Psoas muscle (tissue), 8 donors: Measurements from ENCODE around the gene MICAL3. TPM values are rescaled to one million over a fixed set of nuclear protein-coding genes. Genes with fewer than 3 reads are reported as not detected.

Experiments used
- ATAC-seq, 4 donors: fragments of 200-7000 bp; cut with Tn5 transposase; one replicate each; pipeline ENCODE4 v1.9.1; 2020; ENCODE audit warnings: moderate library complexity in 3 of 4, mild to moderate bottlenecking in 2 of 4
- DNase-seq, 2 donors: peaks; one replicate each; pipeline ENCODE4 v3.0.0-alpha.2; 2020
- H3K27ac ChIP-seq: fragments of 200-600 bp; one replicate; pipeline ENCODE4 v1.8.0; 2022
- H3K27me3 ChIP-seq, 3 donors: fragments of 200-600 bp in 1 of 3; one replicate each; pipeline versions ENCODE4 v1.6.1 to v1.8.0; 2013 to 2022; ENCODE audit warnings: low read length in 2 of 3, mild to moderate bottlenecking in 2 of 3, moderate library complexity in 1 of 3; ENCODE audit not compliant: insufficient read depth in 3 of 3
- H3K36me3 ChIP-seq, 2 donors: fragments of 200-600 bp in 1 of 2; one replicate each; pipeline versions ENCODE4 v1.6.1 to v1.8.0; 2013 to 2022; ENCODE audit warnings: low read depth in 1 of 2, mild to moderate bottlenecking in 1 of 2, moderate library complexity in 1 of 2; ENCODE audit not compliant: insufficient read depth in 1 of 2
- H3K4me1 ChIP-seq: fragments of 200-600 bp; one replicate; pipeline ENCODE4 v1.8.0; 2022
- H3K4me3 ChIP-seq: fragments of 200-600 bp; one replicate; pipeline ENCODE4 v1.8.0; 2022; ENCODE audit warnings: mild to moderate bottlenecking
- H3K9me3 ChIP-seq: fragments of 200-600 bp; one replicate; pipeline ENCODE4 v1.8.0; 2022
- WGBS, 3 donors: extraction: QIAGEN DNeasy Blood & Tissue Kit; methylation state at CpG; one replicate each; pipeline versions ENCODE4 v1.1.6 to v1.1.7; 2013; 5-methylcytosine and 5-hydroxymethylcytosine counted together
- intact Hi-C, 2 donors: fragments of 100-400 bp; cut with DNase I; formaldehyde crosslinking; loops; one replicate each; pipeline versions ENCODE4 v1.11.0 to v1.14.2; 2022
- polyA plus RNA-seq, 3 donors: library from polyadenylated mRNA; stranded (reverse); fragments of 200-250 nt; gene quantifications; one replicate each; pipeline ENCODE4 v1.2.3, GENCODE V29; 2013
- total RNA-seq, 4 donors: library from RNA; stranded (reverse); fragmentation: NEBNext Ultra II Directional in 2 of 4; extraction: Animal tissue kit (Norgen Biotek cat#: 25700) in 2 of 4; gene quantifications; one replicate each; pipeline versions ENCODE4 v1.2.1 to v1.2.4, GENCODE V29; 2021 to 2023
- TF ChIP-seq, protein P1 (sequence below): fragments of 200-600 bp; IDR thresholded peaks from one replicate; pipeline ENCODE4 v1.8.0; 2022; ENCODE audit warnings: antibody characterized with exemption
- donor health status: healthy with polysubstance abuse.
- donor health status: DM: no; HTN: no; CAD: no; lungs with moderate emphysema.
- donor health status: Bipolar disorder and iron deficiency.
- donor health status: healthy.
- donor health status: DM: yes; HTN: yes; CAD: no.
- donor health status: DM: no; HTN: no; CAD: no.
- donor health status: DM: no; HTN: no; CAD: no.
- donor health status: DM: yes; HTN: yes; CAD: no.

MICAL3 gene
- total and polyA plus RNA-seq, 7 donors: 2.1 to 38.3 (median 15.5) TPM

DNA sequence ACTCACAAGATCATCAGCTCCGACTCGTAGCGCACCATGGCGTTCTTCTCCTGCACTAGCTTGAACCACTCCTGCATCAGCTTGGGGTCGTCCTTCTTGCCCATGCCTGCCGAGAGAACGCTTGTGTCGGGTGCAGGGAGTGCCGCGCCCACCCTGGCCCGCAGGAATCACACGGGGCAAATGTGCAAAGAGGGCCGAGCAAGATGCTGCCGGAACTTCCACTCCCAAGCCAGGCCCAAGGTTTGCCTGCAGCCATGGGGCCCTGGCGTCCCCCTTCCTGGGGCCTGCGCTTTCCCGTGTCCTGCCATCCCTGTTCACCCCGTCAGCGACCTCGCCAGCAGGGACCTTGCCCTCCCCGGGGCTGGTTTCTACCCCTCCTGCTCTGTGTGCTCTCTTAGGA is 233.2 kb downstream of the MICAL3 start:
- no peaks in the 10 kb centered on the region for H3K9me3 ChIP-seq
- no peak for ATAC-seq
- H3K4me1 ChIP-seq: peaks cover 16% of the 10 kb centered on the region
- peaks cover 0 to 37% of the 10 kb centered on the region in 2 donors for H3K36me3 ChIP-seq
- WGBS, 3 donors: 95% methylated on average over 21 of the region's 21 CpGs
- no peak for DNase-seq
- intact Hi-C loops: no loop called here
- TF ChIP-seq, protein P1, sequence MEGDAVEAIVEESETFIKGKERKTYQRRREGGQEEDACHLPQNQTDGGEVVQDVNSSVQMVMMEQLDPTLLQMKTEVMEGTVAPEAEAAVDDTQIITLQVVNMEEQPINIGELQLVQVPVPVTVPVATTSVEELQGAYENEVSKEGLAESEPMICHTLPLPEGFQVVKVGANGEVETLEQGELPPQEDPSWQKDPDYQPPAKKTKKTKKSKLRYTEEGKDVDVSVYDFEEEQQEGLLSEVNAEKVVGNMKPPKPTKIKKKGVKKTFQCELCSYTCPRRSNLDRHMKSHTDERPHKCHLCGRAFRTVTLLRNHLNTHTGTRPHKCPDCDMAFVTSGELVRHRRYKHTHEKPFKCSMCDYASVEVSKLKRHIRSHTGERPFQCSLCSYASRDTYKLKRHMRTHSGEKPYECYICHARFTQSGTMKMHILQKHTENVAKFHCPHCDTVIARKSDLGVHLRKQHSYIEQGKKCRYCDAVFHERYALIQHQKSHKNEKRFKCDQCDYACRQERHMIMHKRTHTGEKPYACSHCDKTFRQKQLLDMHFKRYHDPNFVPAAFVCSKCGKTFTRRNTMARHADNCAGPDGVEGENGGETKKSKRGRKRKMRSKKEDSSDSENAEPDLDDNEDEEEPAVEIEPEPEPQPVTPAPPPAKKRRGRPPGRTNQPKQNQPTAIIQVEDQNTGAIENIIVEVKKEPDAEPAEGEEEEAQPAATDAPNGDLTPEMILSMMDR: no peak
- H3K4me3 ChIP-seq: no peak overlapping the region
- H3K27me3 ChIP-seq: no peaks in the 10 kb centered on the region
- no peak overlapping the region for H3K27ac ChIP-seq

DNA sequence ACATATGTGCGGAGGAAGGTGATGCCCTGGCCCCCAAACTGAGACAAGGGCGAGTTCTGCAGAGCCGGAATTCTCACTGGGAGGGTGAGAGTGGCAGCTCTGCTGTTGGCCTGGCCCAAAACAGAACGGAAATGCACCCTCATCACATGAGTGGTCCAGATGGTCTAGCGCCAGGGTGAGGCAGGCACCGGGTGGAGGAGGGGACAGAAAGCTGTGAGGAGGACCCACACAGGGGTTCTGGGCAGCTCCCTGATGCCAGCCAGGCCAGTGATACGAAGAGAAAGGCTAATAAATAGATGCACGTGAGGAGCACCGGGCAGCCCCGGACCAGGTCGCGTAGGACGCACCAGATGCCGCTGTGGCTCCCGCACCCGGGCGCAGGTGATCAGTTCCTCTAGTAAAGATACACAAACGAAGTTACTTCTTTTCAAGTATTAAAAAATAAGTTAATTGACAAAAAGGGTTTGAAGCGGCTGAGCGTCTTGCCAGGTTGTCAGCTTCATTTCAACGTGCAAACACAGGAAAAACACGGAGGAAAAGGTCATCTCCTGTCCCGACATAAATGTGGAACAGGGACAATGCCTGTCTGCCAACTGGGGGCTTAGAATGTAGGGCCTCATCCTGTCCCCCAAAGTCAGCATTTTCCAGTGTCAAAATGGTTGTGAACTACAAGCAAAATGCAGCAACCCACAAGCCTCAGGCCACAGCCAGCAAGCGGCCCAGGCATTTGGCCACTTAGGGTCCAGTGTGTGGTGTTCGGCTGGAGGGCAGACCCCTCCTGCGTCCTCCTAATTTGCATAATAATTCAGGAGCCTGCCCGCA is 234.8 kb downstream of the MICAL3 start:
- WGBS, 3 donors: 88 to 91% (median 91%) methylated on average over 27 of the region's 27 CpGs
- Histone ChIP-seq H3K36me3 (peaks cover 0 to 37% of the 10 kb centered on the region in 2 donors), H3K27ac (no peak overlapping the region), H3K4me1 (peaks cover 18% of the 10 kb centered on the region), H3K9me3 (no peaks in the 10 kb centered on the region), H3K27me3 (no peaks in the 10 kb centered on the region), H3K4me3 (no peak overlapping the region)
- TF ChIP-seq, protein P1: no peak
- intact Hi-C loops: no loop called here
- DNase-seq: no peak
- no peak for ATAC-seq

DNA sequence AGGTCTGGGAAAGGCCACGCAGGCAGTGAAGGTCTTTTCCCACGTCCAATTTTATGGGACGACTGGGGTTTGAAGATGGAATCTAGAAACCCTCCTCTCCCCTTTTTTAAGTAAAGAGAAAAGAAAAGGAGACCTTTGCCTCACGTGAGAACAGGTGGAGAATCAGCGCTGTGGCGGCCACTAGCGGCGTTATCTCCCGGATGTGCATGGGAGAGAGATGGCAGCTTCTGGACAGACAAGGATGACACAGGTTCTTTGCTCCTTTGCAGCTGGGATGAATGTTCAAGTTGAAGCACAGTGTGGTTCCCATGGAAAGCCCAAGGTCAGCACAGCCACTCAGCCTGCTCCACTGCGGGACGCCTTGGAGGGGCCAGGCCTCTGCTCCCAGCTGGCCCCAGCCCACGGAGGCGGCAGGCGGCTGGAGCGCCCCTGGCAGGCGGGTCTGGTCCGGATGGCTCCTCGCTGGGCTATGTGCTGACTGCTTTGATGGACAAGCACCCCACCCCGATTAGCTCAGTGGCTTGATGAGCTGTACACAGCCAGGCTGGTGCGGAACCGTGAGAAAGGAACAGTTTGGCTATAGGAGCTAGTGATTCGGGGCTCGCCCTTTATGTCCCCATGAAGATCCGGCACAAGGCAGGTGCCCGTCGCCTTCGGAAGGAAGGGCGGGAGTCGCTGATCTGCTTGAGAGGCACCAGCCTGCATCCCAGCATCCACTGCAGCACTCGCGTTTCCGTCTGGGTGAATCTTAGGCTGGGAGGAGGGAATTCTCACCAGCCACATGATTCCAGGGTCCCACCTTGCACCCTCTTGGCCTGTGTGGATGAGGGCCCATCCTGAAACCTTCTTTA is 235.6 kb downstream of the MICAL3 start:
- no peaks in the 10 kb centered on the region for H3K9me3 ChIP-seq
- no peak overlapping the region for H3K4me3 ChIP-seq
- intact Hi-C loops: no loop called here
- H3K4me1 ChIP-seq: peaks cover 18% of the 10 kb centered on the region
- H3K27me3 ChIP-seq: no peaks in the 10 kb centered on the region
- H3K36me3 ChIP-seq: peaks cover 0 to 37% of the 10 kb centered on the region in 2 donors
- ATAC-seq: no peak
- TF ChIP-seq, protein P1: no peak
- no peak for DNase-seq
- no peak overlapping the region for H3K27ac ChIP-seq
- 91 to 93% (median 92%) methylated on average over 32 of the region's 32 CpGs for WGBS, 3 donors

DNA sequence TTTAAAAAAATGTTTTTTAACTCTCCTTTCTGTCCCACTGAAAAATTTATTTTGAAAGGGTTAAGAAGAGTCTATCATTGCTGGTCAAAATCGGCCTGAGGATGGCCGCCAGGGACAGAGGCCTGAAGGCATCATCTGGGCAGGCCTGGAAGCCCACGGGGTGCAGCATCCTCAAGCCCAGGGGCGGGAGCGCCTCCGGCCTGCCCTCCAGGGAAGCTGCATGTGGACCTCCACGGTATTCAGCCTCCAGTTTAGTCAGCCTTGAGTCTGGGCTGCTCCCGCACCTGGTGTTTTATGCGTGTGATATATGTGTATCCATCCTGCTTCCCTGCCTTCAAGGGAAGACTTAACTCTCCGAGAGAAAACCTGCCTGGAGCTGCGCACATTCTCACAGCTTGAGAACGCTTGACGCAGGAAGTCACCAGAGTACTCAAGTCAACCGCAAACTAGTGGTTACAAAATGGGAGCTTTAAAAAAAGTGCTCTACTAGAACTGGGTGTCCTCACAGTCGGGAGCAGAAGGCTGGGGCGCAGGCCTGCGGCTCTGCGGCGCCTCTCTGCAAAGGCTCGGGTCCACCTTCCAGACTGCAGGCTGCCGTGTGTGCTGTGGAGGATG is 236.5 kb downstream of the MICAL3 start:
- H3K27ac ChIP-seq: peak overlapping the region; percentile 73
- no peak for DNase-seq
- 91 to 92% (median 91%) methylated on average over 21 of the region's 21 CpGs for WGBS, 3 donors
- H3K4me1 ChIP-seq: peaks cover 18% of the 10 kb centered on the region
- H3K27me3 ChIP-seq: no peaks in the 10 kb centered on the region
- intact Hi-C loops: no loop called here
- no peaks in the 10 kb centered on the region for H3K9me3 ChIP-seq
- TF ChIP-seq, protein P1: no peak
- ATAC-seq: no peak
- no peak overlapping the region for H3K4me3 ChIP-seq
- H3K36me3 ChIP-seq: peaks cover 0 to 33% of the 10 kb centered on the region in 2 donors
